Measurements from ENCODE around the gene MARS2.
"Not testable (repeated sequence)": the region's sequence is repeated elsewhere in the genome, so short reads cannot be mapped to it uniquely, and the experiment has no call there.

MARS2 gene

GRCh38 chr2:197705121-197705911 lies at the start of gene MARS2:
Gene MARS2, plus strand, starts transcription at chr2:197705369. Its CDS starts 37 bp downstream, at chr2:197705406.
- peak; percentile 46 for DNase-seq (ENCODE audit: low read depth)

DNA sequence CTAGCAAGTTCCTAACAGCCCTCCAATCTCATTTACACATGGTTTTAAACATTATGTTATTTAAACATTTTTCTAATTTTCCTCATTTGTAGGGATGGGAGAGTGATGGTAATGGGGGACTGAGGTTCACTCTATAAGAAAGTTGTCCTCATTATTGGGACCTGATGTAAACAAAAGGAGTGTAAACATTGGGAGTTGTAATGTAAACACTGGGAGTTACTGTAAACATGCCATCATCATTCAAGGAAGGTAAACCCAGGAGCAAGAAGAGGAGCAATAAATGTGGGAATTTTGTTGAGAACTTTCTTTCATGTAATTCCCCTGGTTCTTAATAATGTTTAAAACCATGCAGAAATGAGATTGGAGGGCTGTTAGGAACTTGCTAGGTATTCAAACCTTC lies 47.6 kb upstream of the MARS2 start:
- DNase-seq (ENCODE audit: low read depth), result no peak

DNA sequence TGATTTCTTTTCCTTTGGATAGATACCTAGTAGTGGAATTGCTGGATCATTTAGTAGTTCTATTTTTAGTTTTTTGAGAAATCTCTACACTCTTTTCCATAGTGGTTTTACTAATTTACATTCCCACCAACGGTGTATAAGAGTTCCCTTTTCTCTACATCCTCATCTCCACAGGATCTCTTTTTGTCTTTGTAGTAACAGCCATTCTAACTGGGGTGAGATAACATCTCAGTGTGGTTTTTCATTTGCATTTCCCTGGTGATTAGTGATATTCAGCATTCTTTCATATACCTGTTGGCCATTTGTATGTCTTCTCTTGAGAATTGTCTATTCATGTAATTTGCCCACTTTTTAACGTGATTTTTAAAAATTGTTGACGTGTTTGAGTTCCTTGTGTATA lies 43.5 kb upstream of the MARS2 start:
- no peak for DNase-seq (ENCODE audit: low read depth)

DNA sequence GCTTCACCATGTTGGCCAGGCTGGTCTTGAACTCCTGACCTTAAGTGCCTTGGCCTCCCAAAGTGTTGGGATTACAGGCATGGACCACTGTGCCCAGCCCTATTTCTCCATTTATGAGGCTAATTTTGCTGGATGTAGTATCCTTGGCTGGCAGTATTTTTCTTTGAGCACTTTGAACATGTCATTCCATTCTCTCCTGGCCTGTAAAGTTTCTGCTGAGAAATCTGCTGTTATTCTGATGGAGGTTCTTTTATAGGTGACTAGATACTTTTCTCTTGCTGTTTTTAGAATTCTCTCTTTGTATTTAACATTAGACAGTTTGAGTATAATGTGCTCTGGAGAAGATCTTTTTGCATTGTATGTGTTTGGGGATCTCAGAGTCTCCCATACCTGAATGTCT lies 38.9 kb upstream of the MARS2 start:
- DNase-seq (ENCODE audit: low read depth), result no peak

GRCh38 chr2:197668296-197668695 lies 36.9 kb upstream of the MARS2 start:
- no peak for DNase-seq (ENCODE audit: low read depth)

DNA sequence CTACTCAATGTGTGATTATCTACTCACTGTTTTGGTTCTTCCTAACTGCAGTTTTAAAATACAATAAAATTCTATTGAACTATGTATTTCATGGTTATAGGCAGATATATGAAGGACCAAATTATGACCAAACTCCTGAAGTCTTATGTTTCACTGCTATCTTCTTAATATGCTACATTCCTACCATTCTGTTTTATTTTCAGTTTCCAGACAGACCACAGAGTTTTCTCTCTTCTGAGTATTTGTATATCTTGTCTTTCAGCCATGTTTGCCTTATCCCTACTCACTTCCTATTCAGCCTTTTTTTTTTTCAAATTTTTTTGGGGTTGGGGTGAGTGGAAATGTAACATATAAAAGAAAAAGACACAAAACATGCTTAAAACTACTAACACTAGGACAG lies 36.1 kb upstream of the MARS2 start:
- DNase-seq (ENCODE audit: low read depth), result no peak

DNA sequence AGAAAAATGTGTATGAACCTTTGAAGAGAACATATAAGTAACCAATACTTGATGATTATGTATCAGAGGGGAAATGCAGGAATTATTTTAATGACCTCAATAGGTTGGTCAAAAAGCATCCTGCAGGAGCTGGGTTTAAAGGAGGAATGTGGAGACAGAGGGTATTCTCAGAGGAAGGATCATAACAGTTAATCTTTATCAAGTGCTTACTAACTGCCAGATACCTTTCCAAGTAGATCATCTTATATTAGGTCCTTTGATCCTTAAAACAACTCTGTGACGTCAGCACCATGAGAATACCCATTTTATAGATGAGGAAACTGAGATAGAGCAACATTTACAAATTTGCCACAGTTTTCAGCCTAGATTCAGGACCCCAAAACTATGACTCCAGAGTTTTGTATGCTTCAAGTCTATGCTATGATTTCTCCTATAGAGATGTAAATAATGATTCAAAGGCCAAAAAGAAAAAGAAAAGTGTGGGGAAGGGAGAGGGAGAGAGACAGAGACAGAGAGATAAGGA lies 32.7 kb upstream of the MARS2 start:
- DNase-seq (ENCODE audit: low read depth), result no peak

- DNase-seq (ENCODE audit: low read depth), result no peak
Observed at GRCh38 chr2:197673106-197673505, 32.1 kb upstream of the MARS2 start.

DNA sequence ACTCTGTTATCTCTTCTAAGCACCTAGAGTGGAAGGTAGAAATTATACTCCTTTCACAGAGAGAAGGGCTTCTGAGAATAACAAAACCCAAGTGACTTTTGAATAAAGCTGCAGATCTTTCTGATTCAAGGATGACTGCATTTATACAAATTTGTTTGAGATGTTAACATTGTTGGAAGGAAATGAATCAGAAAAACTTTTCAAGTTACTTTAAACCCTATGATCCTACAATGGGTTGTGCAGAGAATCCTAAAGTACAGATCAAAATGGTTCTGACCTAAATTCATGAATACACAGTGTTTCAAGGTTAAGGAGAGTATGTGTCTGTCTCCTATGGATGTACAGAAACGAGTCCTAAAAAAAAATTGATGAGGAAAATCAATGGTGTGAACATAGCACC lies 31.6 kb upstream of the MARS2 start:
- no peak for DNase-seq (ENCODE audit: low read depth)

DNA sequence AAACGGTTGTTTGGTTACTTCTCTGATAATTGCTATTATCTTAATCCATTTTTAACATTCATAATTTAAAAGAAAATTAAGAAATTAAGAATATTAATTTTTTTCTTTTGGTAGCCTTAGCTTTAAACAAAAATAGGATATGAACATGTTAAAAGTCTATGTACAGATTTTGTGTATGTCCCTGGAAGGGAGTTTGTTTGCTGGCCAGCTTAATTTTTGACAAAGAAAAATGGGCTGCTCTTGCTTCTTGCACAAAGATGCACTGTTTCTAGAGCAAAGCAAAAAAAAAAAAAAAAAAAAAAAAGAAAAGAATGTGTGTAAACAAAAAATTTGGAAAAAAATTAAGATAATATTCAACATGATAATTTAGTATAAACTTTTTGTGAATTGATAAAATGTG lies 31.1 kb upstream of the MARS2 start:
- DNase-seq (ENCODE audit: low read depth), result no peak

GRCh38 chr2:197674591-197674990 lies 30.6 kb upstream of the MARS2 start:
- DNase-seq (ENCODE audit: low read depth), result no peak

- no peak for DNase-seq (ENCODE audit: low read depth)
Observed at GRCh38 chr2:197675246-197675645, 29.9 kb upstream of the MARS2 start, which contains the start of gene RFTN2. Gene RFTN2, minus strand, starts transcription at chr2:197675587. Its CDS starts 129 bp downstream, at chr2:197675458.

- DNase-seq (ENCODE audit: low read depth), result peak; percentile 30
Observed at GRCh38 chr2:197675711-197676188, 29.4 kb upstream of the MARS2 start.

- no peak for DNase-seq (ENCODE audit: low read depth)
Observed at GRCh38 chr2:197677056-197677455, 28.1 kb upstream of the MARS2 start.

GRCh38 chr2:197677483-197677882 lies 27.7 kb upstream of the MARS2 start:
- no peak for DNase-seq (ENCODE audit: low read depth)

- DNase-seq (ENCODE audit: low read depth), result not testable (repeated sequence)
Observed at GRCh38 chr2:197695206-197695605, 10.0 kb upstream of the MARS2 start.

DNA sequence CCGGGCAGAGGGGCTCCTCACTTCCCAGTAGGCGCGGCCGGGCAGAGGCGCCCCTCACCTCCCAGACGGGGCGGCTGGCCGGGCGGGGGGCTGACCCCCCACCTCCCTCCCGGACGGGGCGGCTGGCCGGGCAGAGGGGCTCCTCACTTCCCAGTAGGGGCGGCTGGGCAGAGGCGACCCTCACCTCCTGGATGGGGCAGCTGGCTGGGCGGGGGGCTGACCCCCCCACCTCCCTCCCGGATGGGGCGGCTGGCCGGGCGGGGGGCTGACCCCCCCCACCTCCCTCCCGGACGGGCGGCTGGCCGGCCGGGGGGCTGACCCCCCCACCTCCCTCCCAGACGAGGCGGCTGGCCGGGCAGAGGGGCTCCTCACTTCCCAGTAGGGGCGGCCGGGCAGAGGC lies 9.2 kb upstream of the MARS2 start:
- not testable (repeated sequence) for DNase-seq (ENCODE audit: low read depth)

DNA sequence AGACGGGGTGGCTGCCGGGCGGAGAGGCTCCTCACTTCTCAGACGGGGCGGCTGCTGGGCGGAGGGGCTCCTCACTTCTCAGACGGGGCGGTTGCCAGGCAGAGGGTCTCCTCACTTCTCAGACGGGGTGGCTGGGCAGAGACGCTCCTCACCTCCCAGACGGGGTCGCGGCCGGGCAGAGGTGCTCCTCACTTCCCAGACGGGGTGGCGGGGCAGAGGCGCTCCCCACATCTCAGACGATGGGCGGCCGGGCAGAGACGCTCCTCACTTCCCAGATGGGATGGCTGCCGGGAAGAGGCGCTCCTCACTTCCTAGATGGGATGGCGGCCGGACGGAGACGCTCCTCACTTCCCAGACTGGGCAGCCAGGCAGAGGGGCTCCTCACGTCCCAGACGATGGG lies 8.6 kb upstream of the MARS2 start:
- not testable (repeated sequence) for DNase-seq (ENCODE audit: low read depth)

DNA sequence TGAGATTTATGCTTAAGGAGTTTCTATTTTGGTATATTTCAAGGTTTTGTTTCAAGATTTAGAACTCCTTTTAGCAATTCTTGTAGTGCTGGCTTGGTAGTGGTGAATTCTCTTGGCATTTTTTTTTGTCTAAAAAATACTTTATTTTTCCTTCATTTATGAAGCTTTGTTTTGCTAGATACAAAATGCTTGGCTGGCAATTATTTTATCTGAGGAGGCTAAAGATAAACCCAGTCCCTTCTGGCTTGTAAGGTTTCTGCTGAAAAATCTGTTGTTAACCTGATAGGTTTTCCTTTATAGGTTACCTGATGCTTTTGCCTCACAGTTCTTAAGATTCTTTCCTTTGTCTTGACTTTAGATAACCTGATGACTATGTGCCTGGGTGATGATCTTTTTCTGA lies 5.4 kb upstream of the MARS2 start:
- not testable (repeated sequence) for DNase-seq (ENCODE audit: low read depth)

DNA sequence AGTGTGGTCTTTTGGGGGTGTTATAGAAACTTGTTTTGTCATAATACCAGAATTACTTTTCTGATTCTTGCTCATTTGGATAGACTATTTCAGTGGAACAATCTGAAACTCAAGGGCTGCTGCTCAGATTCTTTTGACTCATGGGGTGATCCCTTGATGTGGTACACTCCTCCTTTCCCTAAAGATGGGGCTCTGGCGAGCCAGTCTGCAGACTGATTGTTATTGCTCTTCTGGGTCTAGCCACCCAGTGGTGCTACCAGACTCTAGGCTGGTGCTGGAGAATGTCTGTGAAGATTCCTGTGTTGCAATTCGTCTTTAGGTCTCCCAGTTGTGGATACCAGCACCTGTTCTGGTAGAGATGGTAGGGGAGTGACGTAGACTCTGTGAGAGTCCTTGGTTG lies 4.2 kb upstream of the MARS2 start:
- no peak for DNase-seq (ENCODE audit: low read depth)

DNA sequence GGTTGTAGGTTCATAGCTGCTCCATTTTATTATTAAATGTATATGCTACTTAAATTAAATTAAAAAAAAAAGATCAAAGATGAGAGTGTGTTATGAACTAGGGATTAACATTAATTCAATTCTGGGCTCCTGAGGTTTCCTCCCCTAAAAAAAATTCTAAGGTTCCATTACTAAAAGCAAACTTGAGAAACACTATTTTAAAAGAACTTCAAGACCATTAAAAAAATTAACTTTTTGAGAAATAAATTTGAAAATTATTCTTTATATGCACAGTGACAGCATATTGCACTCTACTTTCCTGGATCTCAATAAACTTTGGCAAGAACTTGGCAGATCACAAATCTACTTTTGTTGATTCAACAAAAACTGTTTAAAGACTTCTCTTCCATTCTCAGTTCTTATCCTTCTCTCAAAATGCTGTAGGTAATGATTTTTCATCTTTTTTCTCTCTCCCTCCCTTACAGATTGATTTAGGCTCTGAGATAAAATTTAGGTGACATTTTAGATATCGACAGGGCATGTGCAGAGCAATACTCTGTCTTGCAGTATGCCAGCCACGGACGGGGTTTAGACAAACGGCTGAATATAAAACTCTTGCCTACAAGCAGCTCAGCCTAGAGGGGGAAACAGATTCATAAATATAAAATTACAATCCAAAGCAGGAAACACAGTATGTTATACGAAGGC lies 592 bp upstream of the MARS2 start:
- DNase-seq (ENCODE audit: low read depth), result no peak

- DNase-seq (ENCODE audit: low read depth), result no peak
Observed at GRCh38 chr2:197705912-197706838, 1.0 kb downstream of the MARS2 start.

All from non-pigmented ciliary epithelial cell (primary cell).